ENCODE data around the gene ELP1.

- TF ChIP-seq ZNF324 (tag by site-specific recombination; IDR thresholded peaks at IDR 0.05) = no peak
- TF ChIP-seq, protein P1, sequence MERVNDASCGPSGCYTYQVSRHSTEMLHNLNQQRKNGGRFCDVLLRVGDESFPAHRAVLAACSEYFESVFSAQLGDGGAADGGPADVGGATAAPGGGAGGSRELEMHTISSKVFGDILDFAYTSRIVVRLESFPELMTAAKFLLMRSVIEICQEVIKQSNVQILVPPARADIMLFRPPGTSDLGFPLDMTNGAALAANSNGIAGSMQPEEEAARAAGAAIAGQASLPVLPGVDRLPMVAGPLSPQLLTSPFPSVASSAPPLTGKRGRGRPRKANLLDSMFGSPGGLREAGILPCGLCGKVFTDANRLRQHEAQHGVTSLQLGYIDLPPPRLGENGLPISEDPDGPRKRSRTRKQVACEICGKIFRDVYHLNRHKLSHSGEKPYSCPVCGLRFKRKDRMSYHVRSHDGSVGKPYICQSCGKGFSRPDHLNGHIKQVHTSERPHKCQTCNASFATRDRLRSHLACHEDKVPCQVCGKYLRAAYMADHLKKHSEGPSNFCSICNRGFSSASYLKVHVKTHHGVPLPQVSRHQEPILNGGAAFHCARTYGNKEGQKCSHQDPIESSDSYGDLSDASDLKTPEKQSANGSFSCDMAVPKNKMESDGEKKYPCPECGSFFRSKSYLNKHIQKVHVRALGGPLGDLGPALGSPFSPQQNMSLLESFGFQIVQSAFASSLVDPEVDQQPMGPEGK (tag by site-specific recombination; IDR thresholded peaks at IDR 0.05) = no peak
- no peak for TF ChIP-seq ZNF544 (tag by site-specific recombination; IDR thresholded peaks at IDR 0.05)
- TF ChIP-seq YY1 (tag by site-specific recombination; IDR thresholded peaks at IDR 0.05) = no peak
These were observed 98.8 kb downstream of the ELP1 start for GRCh38 chr9:108834959-108835665.

All from HEK293 (cell line).